Thyroid gland (tissue), 4 donors: ENCODE data around the gene NECTIN2.

Source experiments
- CTCF ChIP-seq, 6 experiments: fragments of 200-600 bp in 3 of 6; fragments of 450-650 bp in 3 of 6; sonication (generic) in 3 of 6; IDR thresholded peaks; one replicate each; pipeline ENCODE4 v1.5.1; 2016 to 2019; ENCODE audit warnings: antibody characterized with exemption in 6 of 6, mild to moderate bottlenecking in 2 of 6, inconsistent platforms in 1 of 6, moderate library complexity in 1 of 6
- POLR2A ChIP-seq, 2 donors: fragments of 450-650 bp; IDR thresholded peaks; one replicate each; pipeline ENCODE4 v1.6.1; 2017; ENCODE audit warnings: antibody characterized with exemption in 2 of 2, mild to moderate bottlenecking in 2 of 2, moderate library complexity in 1 of 2

- peak in 4 of 6 experiments; percentile 21 to 41 (median 28) for TF ChIP-seq CTCF (IDR thresholded peaks at IDR 0.05)
- peak in 1 of 2 donors; percentile 24 for TF ChIP-seq POLR2A (IDR thresholded peaks at IDR 0.05)
These were observed 38.2 kb upstream of the NECTIN2 start for GRCh38 chr19:44807652-44808462.
